Kidney (tissue), 14 donors: ENCODE results near the gene ATF3. TPM values are rescaled to one million over a fixed set of nuclear protein-coding genes. Genes with fewer than 3 reads are reported as not detected.

Experiments used
- DNase-seq, 5 donors: peaks; one replicate each; pipeline ENCODE4 v3.0.0-alpha.2; 2013 to 2020
- FAIRE-seq: peaks from 2 replicates; lab custom pipeline; 2012; peaks lifted over from hg19 to GRCh38; lab: Jason Lieb, UNC
- H3K27ac ChIP-seq, 2 donors: one replicate each; pipeline ENCODE4 v1.7.0; 2013; ENCODE audit warnings: low read depth in 2 of 2, low read length in 2 of 2, inconsistent platforms in 1 of 2
- H3K27me3 ChIP-seq: one replicate; pipeline ENCODE4 v1.7.1; 2013; ENCODE audit warnings: low read length, inconsistent platforms; ENCODE audit not compliant: control insufficient read depth, insufficient read depth
- H3K36me3 ChIP-seq, 3 donors: one replicate each; pipeline versions ENCODE4 v1.7.0 to v1.7.1; 2013; ENCODE audit warnings: low read length in 3 of 3, control low read depth in 1 of 3, inconsistent platforms in 1 of 3; ENCODE audit not compliant: insufficient read depth in 3 of 3, control insufficient read depth in 2 of 3
- H3K4me1 ChIP-seq, 3 donors: one replicate each; pipeline versions ENCODE4 v1.7.0 to v1.7.1; 2013; ENCODE audit warnings: low read length in 3 of 3, inconsistent platforms in 1 of 3, low read depth in 1 of 3; ENCODE audit not compliant: control insufficient read depth in 2 of 3, insufficient read depth in 2 of 3
- H3K4me3 ChIP-seq, 3 donors: one replicate each; pipeline versions ENCODE4 v1.7.0 to v1.8.1; 2013; ENCODE audit warnings: low read length in 3 of 3, control low read depth in 1 of 3, inconsistent platforms in 1 of 3
- H3K9ac ChIP-seq, 3 donors: one replicate each; pipeline versions ENCODE4 v1.7.0 to v1.7.1; 2013; ENCODE audit warnings: low read length in 3 of 3, control low read depth in 1 of 3, inconsistent platforms in 1 of 3
- H3K9me3 ChIP-seq, 3 donors: one replicate each; pipeline versions ENCODE4 v1.7.0 to v1.7.1; 2013; ENCODE audit warnings: low read length in 3 of 3, control low read depth in 1 of 3, inconsistent platforms in 1 of 3; ENCODE audit not compliant: control insufficient read depth in 2 of 3, insufficient read depth in 1 of 3
- intact Hi-C: fragments of 100-400 bp; cut with DNase I; formaldehyde crosslinking; loops from one replicate; pipeline ENCODE4 v1.11.1; 2022
- polyA plus RNA-seq: library from polyadenylated mRNA; stranded (reverse); fragments of 350-450 nt; fragmentation: Illumina TruSeq; extraction: RNeasy Lipid Tissue Mini Kit (QIAGEN cat#74804); gene quantifications from one replicate; pipeline ENCODE4 v1.2.3, GENCODE V29; 2014; ENCODE audit warnings: low read depth, low replicate concordance; ENCODE audit not compliant: insufficient read depth
- total RNA-seq: library from RNA; stranded (reverse); fragmentation: NEBNext Ultra II Directional; extraction: Animal tissue kit (Norgen Biotek cat#: 25700); gene quantifications from one replicate; pipeline ENCODE4 v1.2.1, GENCODE V29; 2021
- TF ChIP-seq, protein P1 (sequence below): IDR thresholded peaks from 3 replicates; pipeline ENCODE4 v1.5.1; 2012; ENCODE audit warnings: mild to moderate bottlenecking, moderate library complexity, borderline replicate concordance; ENCODE audit not compliant: insufficient read depth; ENCODE audit errors: extremely low read depth
- donor health status: control.
- donor health status: control.
- donor health status: control.
- donor health status: control.
- donor health status: control.
- donor health status: DM: yes; HTN: yes; CAD: no.
- donor health status: Normal renal cell carcinoma (clear cell type).

The ATF3 gene
- total and polyA plus RNA-seq, 2 donors from 2014 or later: 12.8 to 14.6 TPM

DNA sequence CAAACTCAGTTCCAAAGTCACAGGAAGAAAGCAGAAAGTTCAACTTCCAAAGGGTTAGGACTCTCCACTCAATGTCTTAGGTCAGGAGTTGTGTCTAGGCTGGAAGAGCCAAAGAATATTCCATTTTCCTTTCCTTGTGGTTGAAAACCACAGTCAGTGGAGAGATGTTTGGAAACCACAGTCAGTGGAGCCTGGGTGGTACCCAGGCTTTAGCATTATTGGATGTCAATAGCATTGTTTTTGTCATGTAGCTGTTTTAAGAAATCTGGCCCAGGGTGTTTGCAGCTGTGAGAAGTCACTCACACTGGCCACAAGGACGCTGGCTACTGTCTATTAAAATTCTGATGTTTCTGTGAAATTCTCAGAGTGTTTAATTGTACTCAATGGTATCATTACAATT is 11.7 kb downstream of the ATF3 start:
- FAIRE-seq: no peak
- intact Hi-C loops: no loop called here

DNA sequence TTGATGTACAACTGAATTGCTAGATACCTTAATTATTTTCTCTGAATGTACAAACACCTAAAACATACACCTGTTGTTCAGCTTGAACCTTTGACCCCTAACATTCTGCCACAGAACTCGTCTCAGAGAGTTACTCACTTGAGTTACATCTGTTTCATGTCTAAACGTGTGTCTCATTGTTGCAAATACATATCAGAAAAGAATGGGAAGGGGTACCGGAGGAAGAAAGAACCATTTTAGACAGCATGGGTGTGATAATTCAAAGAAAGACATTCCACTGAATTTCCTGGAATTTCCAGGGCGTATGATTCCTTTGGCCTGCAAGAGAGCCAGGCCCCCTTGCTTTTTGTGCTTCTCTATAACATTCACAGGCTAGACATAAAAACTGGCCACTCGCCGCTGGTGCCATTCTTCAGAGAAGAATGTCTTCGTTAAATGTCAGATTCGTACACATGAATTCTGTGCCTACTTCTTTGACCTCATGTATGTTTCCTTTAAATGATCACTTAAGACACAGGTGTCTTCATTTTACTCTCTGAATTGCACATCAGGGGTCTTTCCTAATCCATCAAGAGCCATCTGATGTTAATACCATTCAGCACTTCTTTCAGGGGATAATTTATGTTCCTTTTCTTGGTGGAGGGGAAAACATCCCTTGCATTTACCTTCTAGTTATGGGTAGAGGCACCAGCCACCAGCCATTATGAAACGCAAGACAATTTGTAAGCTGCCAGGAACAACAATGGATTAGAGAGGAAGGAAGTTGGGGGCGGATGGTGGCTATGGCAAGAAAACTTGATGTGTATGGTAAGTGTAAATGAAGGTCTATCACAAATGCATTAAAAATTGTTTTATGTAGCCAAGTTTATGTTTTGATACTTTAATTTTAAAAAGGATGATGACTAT is 12.7 kb downstream of the ATF3 start:
- intact Hi-C loops: no loop called here
- TF ChIP-seq, protein P1, sequence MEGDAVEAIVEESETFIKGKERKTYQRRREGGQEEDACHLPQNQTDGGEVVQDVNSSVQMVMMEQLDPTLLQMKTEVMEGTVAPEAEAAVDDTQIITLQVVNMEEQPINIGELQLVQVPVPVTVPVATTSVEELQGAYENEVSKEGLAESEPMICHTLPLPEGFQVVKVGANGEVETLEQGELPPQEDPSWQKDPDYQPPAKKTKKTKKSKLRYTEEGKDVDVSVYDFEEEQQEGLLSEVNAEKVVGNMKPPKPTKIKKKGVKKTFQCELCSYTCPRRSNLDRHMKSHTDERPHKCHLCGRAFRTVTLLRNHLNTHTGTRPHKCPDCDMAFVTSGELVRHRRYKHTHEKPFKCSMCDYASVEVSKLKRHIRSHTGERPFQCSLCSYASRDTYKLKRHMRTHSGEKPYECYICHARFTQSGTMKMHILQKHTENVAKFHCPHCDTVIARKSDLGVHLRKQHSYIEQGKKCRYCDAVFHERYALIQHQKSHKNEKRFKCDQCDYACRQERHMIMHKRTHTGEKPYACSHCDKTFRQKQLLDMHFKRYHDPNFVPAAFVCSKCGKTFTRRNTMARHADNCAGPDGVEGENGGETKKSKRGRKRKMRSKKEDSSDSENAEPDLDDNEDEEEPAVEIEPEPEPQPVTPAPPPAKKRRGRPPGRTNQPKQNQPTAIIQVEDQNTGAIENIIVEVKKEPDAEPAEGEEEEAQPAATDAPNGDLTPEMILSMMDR: no peak
- H3K4me3 ChIP-seq: no peak overlapping the region
- no peaks in the 10 kb centered on the region for H3K9me3 ChIP-seq
- DNase-seq: no peak
- no peak for FAIRE-seq
- no peaks in the 10 kb centered on the region for H3K27me3 ChIP-seq
- peaks cover 0 to 28% (median 11%) of the 10 kb centered on the region in 3 donors for H3K36me3 ChIP-seq
- H3K27ac ChIP-seq: no peak overlapping the region
- H3K9ac ChIP-seq: no peak overlapping the region
- H3K4me1 ChIP-seq: no peaks in the 10 kb centered on the region

More for the DNA sequence above, 11.7 kb downstream of the ATF3 start:
- Histone ChIP-seq H3K4me1 (no peaks in the 10 kb centered on the region), H3K9me3 (no peaks in the 10 kb centered on the region), H3K4me3 (no peak overlapping the region), H3K36me3 (peaks cover 0 to 32% (median 11%) of the 10 kb centered on the region in 3 donors), H3K9ac (no peak overlapping the region), H3K27me3 (no peaks in the 10 kb centered on the region), H3K27ac (no peak overlapping the region)
- no peak for DNase-seq
- TF ChIP-seq, protein P1: no peak

DNA sequence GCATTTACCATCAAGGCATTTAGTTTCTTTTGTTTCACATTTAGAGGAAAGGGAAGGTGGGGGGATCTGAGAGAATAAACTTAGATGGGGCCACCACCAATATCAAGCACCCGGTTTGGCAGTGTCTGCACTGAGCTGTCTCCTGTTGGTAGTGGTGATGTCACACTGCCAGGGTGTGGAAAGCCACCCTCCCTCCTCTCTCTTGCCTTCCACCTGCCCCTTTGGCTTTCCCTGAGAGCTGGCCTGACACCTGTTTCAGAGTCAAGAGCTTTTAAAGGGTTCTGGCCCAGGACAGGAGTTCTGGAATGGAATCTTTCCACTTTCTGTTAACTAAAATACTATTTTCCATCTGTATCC is 13.4 kb downstream of the ATF3 start:
- Histone ChIP-seq H3K36me3 (peaks cover 0 to 28% (median 7%) of the 10 kb centered on the region in 3 donors), H3K27ac (no peak overlapping the region), H3K4me1 (no peaks in the 10 kb centered on the region), H3K4me3 (no peak overlapping the region), H3K27me3 (no peaks in the 10 kb centered on the region), H3K9ac (no peak overlapping the region), H3K9me3 (no peaks in the 10 kb centered on the region)
- intact Hi-C loops: no loop called here
- TF ChIP-seq, protein P1: no peak
- FAIRE-seq: no peak
- no peak for DNase-seq
